ENCODE data around the gene CT47C1.

CT47C1 gene

GRCh38 chrX:119030990-119031389, 41.8 kb upstream of the CT47C1 start:
- H3K4me3 ChIP-seq (IDR thresholded peaks at IDR 0.05; ENCODE audit: insufficient read depth, low read depth, low read length), result no peak overlapping the region
- no peaks in the 10 kb centered on the region for H4K20me1 ChIP-seq (ENCODE audit: insufficient read depth)
- no peak overlapping the region for H3K4me2 ChIP-seq
- no peaks in the 10 kb centered on the region for H3K79me2 ChIP-seq (ENCODE audit: insufficient read depth, low read depth)
- H3K27me3 ChIP-seq (ENCODE audit: insufficient read depth, low read depth), result no peaks in the 10 kb centered on the region
- no peak overlapping the region for H2AFZ ChIP-seq (ENCODE audit: low read depth)
- H3K27ac ChIP-seq, result no peak overlapping the region
- no peak overlapping the region for H3K9ac ChIP-seq
- no peaks in the 10 kb centered on the region for H3K4me1 ChIP-seq (ENCODE audit: low read depth, poor library complexity, severe bottlenecking)
- TF ChIP-seq CTCF (conservative IDR thresholded peaks at IDR 0.05; ENCODE audit: low read depth, low read length), result no peak
- H3K36me3 ChIP-seq (ENCODE audit: insufficient read depth), result no peaks in the 10 kb centered on the region

- Histone ChIP-seq H3K4me2 (no peak overlapping the region), H3K4me1 (ENCODE audit: low read depth, poor library complexity, severe bottlenecking) (no peaks in the 10 kb centered on the region), H3K9ac (no peak overlapping the region), H3K4me3 (IDR thresholded peaks at IDR 0.05; ENCODE audit: insufficient read depth, low read depth, low read length) (no peak overlapping the region), H3K79me2 (ENCODE audit: insufficient read depth, low read depth) (no peaks in the 10 kb centered on the region), H3K36me3 (ENCODE audit: insufficient read depth) (no peaks in the 10 kb centered on the region), H3K27ac (no peak overlapping the region), H3K27me3 (ENCODE audit: insufficient read depth, low read depth) (no peaks in the 10 kb centered on the region), H4K20me1 (ENCODE audit: insufficient read depth) (no peaks in the 10 kb centered on the region), H2AFZ (ENCODE audit: low read depth) (no peak overlapping the region)
- no peak for TF ChIP-seq CTCF (conservative IDR thresholded peaks at IDR 0.05; ENCODE audit: low read depth, low read length)
These were observed 36.4 kb upstream of the CT47C1 start for GRCh38 chrX:119036107-119037029.

- Histone ChIP-seq H3K4me2 (no peak overlapping the region), H3K4me3 (IDR thresholded peaks at IDR 0.05; ENCODE audit: insufficient read depth, low read depth, low read length) (no peak overlapping the region), H3K4me1 (ENCODE audit: low read depth, poor library complexity, severe bottlenecking) (no peaks in the 10 kb centered on the region), H4K20me1 (ENCODE audit: insufficient read depth) (no peaks in the 10 kb centered on the region), H3K9ac (no peak overlapping the region), H3K27me3 (ENCODE audit: insufficient read depth, low read depth) (no peaks in the 10 kb centered on the region), H3K36me3 (ENCODE audit: insufficient read depth) (no peaks in the 10 kb centered on the region), H3K79me2 (ENCODE audit: insufficient read depth, low read depth) (no peaks in the 10 kb centered on the region), H2AFZ (ENCODE audit: low read depth) (no peak overlapping the region), H3K27ac (no peak overlapping the region)
- no peak for TF ChIP-seq CTCF (conservative IDR thresholded peaks at IDR 0.05; ENCODE audit: low read depth, low read length)
These were observed 32.4 kb upstream of the CT47C1 start for GRCh38 chrX:119040432-119040831.

GRCh38 chrX:119041175-119041574, 31.6 kb upstream of the CT47C1 start:
- H3K79me2 ChIP-seq (ENCODE audit: insufficient read depth, low read depth), result no peaks in the 10 kb centered on the region

More at GRCh38 chrX:119041175-119041574, 31.6 kb upstream of the CT47C1 start:
- TF ChIP-seq CTCF (conservative IDR thresholded peaks at IDR 0.05; ENCODE audit: low read depth, low read length), result no peak
- Histone ChIP-seq H3K9ac (no peak overlapping the region), H3K27ac (no peak overlapping the region), H3K4me2 (no peak overlapping the region), H2AFZ (ENCODE audit: low read depth) (no peak overlapping the region), H3K36me3 (ENCODE audit: insufficient read depth) (no peaks in the 10 kb centered on the region), H3K27me3 (ENCODE audit: insufficient read depth, low read depth) (no peaks in the 10 kb centered on the region), H4K20me1 (ENCODE audit: insufficient read depth) (no peaks in the 10 kb centered on the region), H3K4me1 (ENCODE audit: low read depth, poor library complexity, severe bottlenecking) (no peaks in the 10 kb centered on the region), H3K4me3 (IDR thresholded peaks at IDR 0.05; ENCODE audit: insufficient read depth, low read depth, low read length) (no peak overlapping the region)

Data from KMS-11 (cell line).